ENCODE measurements around the gene CCDC33.
A peak's percentile ranks its signal among the peaks of the same experiment; 100 is the strongest.

CCDC33 gene

GRCh38 chr15:74311734-74312444 lies 75.8 kb downstream of the CCDC33 start:
- Histone ChIP-seq H3K27me3 (ENCODE audit: control insufficient read depth in 1 of 2, insufficient read depth in 1 of 2, low read length in 2 of 2) (peaks cover 24 to 39% of the 10 kb centered on the region in 2 experiments), H3K9me3 (ENCODE audit: control insufficient read depth, low read length) (no peaks in the 10 kb centered on the region), H3K14ac (ENCODE audit: low read length in 2 of 2) (no peak overlapping the region), H2BK120ac (ENCODE audit: low read depth, low read length) (no peak overlapping the region), H2BK5ac (ENCODE audit: low read depth, low read length, poor library complexity, severe bottlenecking) (no peak overlapping the region), H3K79me1 (replicated peaks; ENCODE audit: low read length, poor library complexity, severe bottlenecking) (no peaks in the 10 kb centered on the region), H2AK5ac (ENCODE audit: low read length, severe bottlenecking) (no peak overlapping the region), H3K4me1 (ENCODE audit: control insufficient read depth, insufficient read depth, low read depth, low read length) (peaks cover 28% of the 10 kb centered on the region), H3K27ac (ENCODE audit: low read length, poor library complexity, severe bottlenecking) (no peak overlapping the region), H2BK12ac (ENCODE audit: low read length in 2 of 2) (no peak overlapping the region), H3K23ac (ENCODE audit: low read length in 2 of 2) (no peak overlapping the region), H2BK15ac (ENCODE audit: low read depth, poor library complexity, severe bottlenecking) (no peak overlapping the region), H3K4me2 (ENCODE audit: low read length, poor library complexity, severe bottlenecking) (no peak overlapping the region), H3K9ac (ENCODE audit: low read length) (no peak overlapping the region), H3K4me3 (ENCODE audit: insufficient read depth in 1 of 2, low read depth in 1 of 2, low read length in 2 of 2) (no peak overlapping the region), H4K91ac (ENCODE audit: low read length) (no peak overlapping the region), H4K8ac (ENCODE audit: low read length) (no peak overlapping the region), H3K4ac (ENCODE audit: low read depth in 1 of 2, low read length in 2 of 2) (no peak overlapping the region), H2AFZ (ENCODE audit: low read depth, low read length) (no peak overlapping the region), H3K36me3 (ENCODE audit: control insufficient read depth in 1 of 2, insufficient read depth in 2 of 2, low read depth in 1 of 2, low read length in 2 of 2) (no peaks in the 10 kb centered on the region), H3K18ac (ENCODE audit: low read depth in 1 of 2, low read length in 2 of 2) (no peak overlapping the region)
- DNase-seq = peak; percentile 54
- WGBS = 51% methylated on average over 13 of the region's 13 CpGs

GRCh38 chr15:74312445-74313007 lies 76.4 kb downstream of the CCDC33 start:
- Histone ChIP-seq H3K79me1 (replicated peaks; ENCODE audit: low read length, poor library complexity, severe bottlenecking) (no peaks in the 10 kb centered on the region), H3K4me1 (ENCODE audit: control insufficient read depth, insufficient read depth, low read depth, low read length) (peaks cover 30% of the 10 kb centered on the region), H3K27ac (ENCODE audit: low read length, poor library complexity, severe bottlenecking) (no peak overlapping the region), H2BK120ac (ENCODE audit: low read depth, low read length) (no peak overlapping the region), H3K4me2 (ENCODE audit: low read length, poor library complexity, severe bottlenecking) (no peak overlapping the region), H3K14ac (ENCODE audit: low read length in 2 of 2) (no peak overlapping the region), H2BK12ac (ENCODE audit: low read length in 2 of 2) (no peak overlapping the region), H2BK15ac (ENCODE audit: low read depth, poor library complexity, severe bottlenecking) (no peak overlapping the region), H2AK5ac (ENCODE audit: low read length, severe bottlenecking) (peak overlapping the region; percentile 63), H3K18ac (ENCODE audit: low read depth in 1 of 2, low read length in 2 of 2) (no peak overlapping the region), H3K9ac (ENCODE audit: low read length) (no peak overlapping the region), H2BK5ac (ENCODE audit: low read depth, low read length, poor library complexity, severe bottlenecking) (no peak overlapping the region), H3K9me3 (ENCODE audit: control insufficient read depth, low read length) (no peaks in the 10 kb centered on the region), H3K4me3 (ENCODE audit: insufficient read depth in 1 of 2, low read depth in 1 of 2, low read length in 2 of 2) (no peak overlapping the region), H3K4ac (ENCODE audit: low read depth in 1 of 2, low read length in 2 of 2) (no peak overlapping the region), H3K27me3 (ENCODE audit: control insufficient read depth in 1 of 2, insufficient read depth in 1 of 2, low read length in 2 of 2) (peaks cover 18 to 32% of the 10 kb centered on the region in 2 experiments), H2AFZ (ENCODE audit: low read depth, low read length) (no peak overlapping the region), H4K91ac (ENCODE audit: low read length) (peak overlapping the region; percentile 18), H4K8ac (ENCODE audit: low read length) (no peak overlapping the region), H3K36me3 (ENCODE audit: control insufficient read depth in 1 of 2, insufficient read depth in 2 of 2, low read depth in 1 of 2, low read length in 2 of 2) (no peaks in the 10 kb centered on the region), H3K23ac (ENCODE audit: low read length in 2 of 2) (peak overlapping the region in 1 of 2 experiments; percentile 32)
- WGBS = 57% methylated on average over 9 of the region's 9 CpGs
- DNase-seq = no peak

GRCh38 chr15:74313889-74314288 lies 77.8 kb downstream of the CCDC33 start:
- Histone ChIP-seq H2BK120ac (ENCODE audit: low read depth, low read length) (no peak overlapping the region), H3K36me3 (ENCODE audit: control insufficient read depth in 1 of 2, insufficient read depth in 2 of 2, low read depth in 1 of 2, low read length in 2 of 2) (no peaks in the 10 kb centered on the region), H2BK12ac (ENCODE audit: low read length in 2 of 2) (peak overlapping the region in 1 of 2 experiments; percentile 61), H2BK5ac (ENCODE audit: low read depth, low read length, poor library complexity, severe bottlenecking) (no peak overlapping the region), H3K27ac (ENCODE audit: low read length, poor library complexity, severe bottlenecking) (no peak overlapping the region), H4K8ac (ENCODE audit: low read length) (no peak overlapping the region), H2AFZ (ENCODE audit: low read depth, low read length) (no peak overlapping the region), H3K4ac (ENCODE audit: low read depth in 1 of 2, low read length in 2 of 2) (no peak overlapping the region), H3K4me2 (ENCODE audit: low read length, poor library complexity, severe bottlenecking) (no peak overlapping the region), H3K23ac (ENCODE audit: low read length in 2 of 2) (no peak overlapping the region), H2BK15ac (ENCODE audit: low read depth, poor library complexity, severe bottlenecking) (no peak overlapping the region), H2AK5ac (ENCODE audit: low read length, severe bottlenecking) (no peak overlapping the region), H3K18ac (ENCODE audit: low read depth in 1 of 2, low read length in 2 of 2) (no peak overlapping the region), H3K27me3 (ENCODE audit: control insufficient read depth in 1 of 2, insufficient read depth in 1 of 2, low read length in 2 of 2) (peaks cover 13 to 23% of the 10 kb centered on the region in 2 experiments), H4K91ac (ENCODE audit: low read length) (peak overlapping the region; percentile 34), H3K79me1 (replicated peaks; ENCODE audit: low read length, poor library complexity, severe bottlenecking) (no peaks in the 10 kb centered on the region), H3K9me3 (ENCODE audit: control insufficient read depth, low read length) (no peaks in the 10 kb centered on the region), H3K9ac (ENCODE audit: low read length) (no peak overlapping the region), H3K4me1 (ENCODE audit: control insufficient read depth, insufficient read depth, low read depth, low read length) (peaks cover 42% of the 10 kb centered on the region), H3K14ac (ENCODE audit: low read length in 2 of 2) (no peak overlapping the region), H3K4me3 (ENCODE audit: insufficient read depth in 1 of 2, low read depth in 1 of 2, low read length in 2 of 2) (peak overlapping the region in 1 of 2 experiments; percentile 1)
- WGBS = 91% methylated on average over 7 of the region's 7 CpGs
- no peak for DNase-seq

DNA sequence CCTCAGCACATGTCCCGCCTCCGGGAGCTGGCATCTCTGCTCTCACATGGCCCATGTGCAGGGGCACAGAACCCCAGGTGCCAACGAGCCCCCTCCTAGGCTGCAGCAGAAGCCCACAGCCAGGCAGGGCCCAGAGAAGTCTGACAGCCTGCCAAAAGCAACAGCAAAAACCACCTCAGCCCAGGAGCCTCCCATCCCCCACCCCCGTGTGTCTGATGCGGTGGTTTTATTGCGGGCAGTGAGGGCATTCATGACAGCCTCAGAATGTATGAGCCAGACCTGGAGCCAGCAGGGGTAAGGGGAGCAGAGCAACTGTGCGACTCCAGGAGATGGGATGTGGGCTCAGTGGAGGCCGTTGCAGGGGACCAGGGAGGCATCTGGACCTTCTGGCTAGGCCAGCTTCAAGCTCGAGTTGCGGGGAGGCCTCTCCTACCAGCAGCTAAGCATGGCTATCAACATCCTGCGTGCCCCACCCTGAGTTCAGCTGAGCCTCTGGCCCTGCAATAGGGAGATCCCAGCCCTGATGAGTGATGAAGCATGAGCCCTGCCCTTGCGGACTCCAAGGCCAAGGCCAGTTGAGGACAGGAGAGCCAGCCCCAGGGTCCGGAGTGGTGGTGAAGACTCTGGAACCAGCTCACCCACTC lies 78.8 kb downstream of the CCDC33 start:
- Histone ChIP-seq H2BK12ac (ENCODE audit: low read length in 2 of 2) (peak overlapping the region in 1 of 2 experiments; percentile 75), H3K23ac (ENCODE audit: low read length in 2 of 2) (no peak overlapping the region), H2AK5ac (ENCODE audit: low read length, severe bottlenecking) (peak overlapping the region; percentile 11), H2BK15ac (ENCODE audit: low read depth, poor library complexity, severe bottlenecking) (no peak overlapping the region), H3K4ac (ENCODE audit: low read depth in 1 of 2, low read length in 2 of 2) (peak overlapping the region in 1 of 2 experiments; percentile 40), H3K4me2 (ENCODE audit: low read length, poor library complexity, severe bottlenecking) (no peak overlapping the region), H3K9me3 (ENCODE audit: control insufficient read depth, low read length) (no peaks in the 10 kb centered on the region), H4K8ac (ENCODE audit: low read length) (no peak overlapping the region), H2BK5ac (ENCODE audit: low read depth, low read length, poor library complexity, severe bottlenecking) (no peak overlapping the region), H3K27me3 (ENCODE audit: control insufficient read depth in 1 of 2, insufficient read depth in 1 of 2, low read length in 2 of 2) (peaks cover 3 to 12% of the 10 kb centered on the region in 2 experiments), H2BK120ac (ENCODE audit: low read depth, low read length) (no peak overlapping the region), H3K18ac (ENCODE audit: low read depth in 1 of 2, low read length in 2 of 2) (peak overlapping the region; percentile 4 to 67), H3K9ac (ENCODE audit: low read length) (no peak overlapping the region), H3K14ac (ENCODE audit: low read length in 2 of 2) (peak overlapping the region in 1 of 2 experiments; percentile 68), H2AFZ (ENCODE audit: low read depth, low read length) (peak overlapping the region; percentile 15), H4K91ac (ENCODE audit: low read length) (peak overlapping the region; percentile 16), H3K27ac (ENCODE audit: low read length, poor library complexity, severe bottlenecking) (no peak overlapping the region), H3K36me3 (ENCODE audit: control insufficient read depth in 1 of 2, insufficient read depth in 2 of 2, low read depth in 1 of 2, low read length in 2 of 2) (no peaks in the 10 kb centered on the region), H3K4me1 (ENCODE audit: control insufficient read depth, insufficient read depth, low read depth, low read length) (peaks cover 50% of the 10 kb centered on the region), H3K4me3 (ENCODE audit: insufficient read depth in 1 of 2, low read depth in 1 of 2, low read length in 2 of 2) (no peak overlapping the region), H3K79me1 (replicated peaks; ENCODE audit: low read length, poor library complexity, severe bottlenecking) (no peaks in the 10 kb centered on the region)
- no peak for DNase-seq
- 82% methylated on average over 12 of the region's 13 CpGs for WGBS
